Measurements from ENCODE around the gene GPR160. TPM values are rescaled to one million over a fixed set of nuclear protein-coding genes. Genes with fewer than 3 reads are reported as not detected.

The GPR160 gene
- total and polyA plus RNA-seq, 12 donors = 0.22 to 1.9 (median 0.83) TPM

DNA sequence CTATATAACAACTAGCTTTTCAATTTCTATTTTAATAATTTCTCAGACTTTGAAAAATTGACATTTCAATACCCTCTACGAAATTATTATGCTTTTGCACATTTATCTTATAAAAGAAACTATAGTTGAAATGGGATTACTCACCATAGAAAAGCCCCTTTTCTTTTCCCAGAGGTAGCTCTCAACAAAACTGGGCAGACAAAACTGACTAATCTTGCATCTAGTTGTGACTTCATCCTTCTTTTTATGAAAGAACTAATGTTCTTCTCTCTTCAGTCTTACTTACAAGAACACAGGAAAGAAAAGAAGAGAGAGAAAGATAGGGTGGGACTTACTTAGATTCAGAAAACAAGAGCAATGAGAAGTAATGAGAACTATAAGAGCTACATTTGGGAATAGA is 61.0 kb downstream of the GPR160 start:
- 84 to 86% methylated on average over 1 of the region's 1 CpG for WGBS, 2 donors
- Histone ChIP-seq H3K27ac (no peak overlapping the region), H3K4me3 (no peak overlapping the region), H3K36me3 (peaks cover 0 to 100% (median 56%) of the 10 kb centered on the region in 9 donors), H3K4me1 (no peaks in the 10 kb centered on the region), H3K27me3 (no peaks in the 10 kb centered on the region), H3K9me3 (no peaks in the 10 kb centered on the region)
- intact Hi-C loops (cut with DNase I) = no loop called here
- ATAC-seq (no peak), DNase-seq (no peak)
- TF ChIP-seq, protein P1, sequence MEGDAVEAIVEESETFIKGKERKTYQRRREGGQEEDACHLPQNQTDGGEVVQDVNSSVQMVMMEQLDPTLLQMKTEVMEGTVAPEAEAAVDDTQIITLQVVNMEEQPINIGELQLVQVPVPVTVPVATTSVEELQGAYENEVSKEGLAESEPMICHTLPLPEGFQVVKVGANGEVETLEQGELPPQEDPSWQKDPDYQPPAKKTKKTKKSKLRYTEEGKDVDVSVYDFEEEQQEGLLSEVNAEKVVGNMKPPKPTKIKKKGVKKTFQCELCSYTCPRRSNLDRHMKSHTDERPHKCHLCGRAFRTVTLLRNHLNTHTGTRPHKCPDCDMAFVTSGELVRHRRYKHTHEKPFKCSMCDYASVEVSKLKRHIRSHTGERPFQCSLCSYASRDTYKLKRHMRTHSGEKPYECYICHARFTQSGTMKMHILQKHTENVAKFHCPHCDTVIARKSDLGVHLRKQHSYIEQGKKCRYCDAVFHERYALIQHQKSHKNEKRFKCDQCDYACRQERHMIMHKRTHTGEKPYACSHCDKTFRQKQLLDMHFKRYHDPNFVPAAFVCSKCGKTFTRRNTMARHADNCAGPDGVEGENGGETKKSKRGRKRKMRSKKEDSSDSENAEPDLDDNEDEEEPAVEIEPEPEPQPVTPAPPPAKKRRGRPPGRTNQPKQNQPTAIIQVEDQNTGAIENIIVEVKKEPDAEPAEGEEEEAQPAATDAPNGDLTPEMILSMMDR (IDR thresholded peaks at IDR 0.05) = no peak

DNA sequence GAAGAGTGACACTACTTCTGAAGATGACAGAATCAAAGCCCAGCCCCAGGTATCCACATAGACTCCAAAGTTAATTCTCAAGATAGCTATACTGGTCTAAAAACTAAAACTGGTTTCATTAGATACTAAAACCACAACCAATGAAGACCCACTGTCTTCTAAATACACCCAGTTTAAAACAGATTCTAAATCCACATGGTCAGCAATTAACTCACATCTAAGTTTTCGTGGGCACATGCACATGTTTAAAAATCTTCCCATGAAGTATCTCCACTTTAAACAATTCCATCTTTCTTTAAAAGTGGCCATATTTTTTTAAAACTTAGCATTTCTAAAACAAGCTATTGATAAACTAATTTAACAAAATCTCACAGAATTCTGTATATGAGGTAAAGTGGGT is 63.1 kb downstream of the GPR160 start:
- Histone ChIP-seq H3K4me3 (no peak overlapping the region), H3K9me3 (no peaks in the 10 kb centered on the region), H3K4me1 (no peaks in the 10 kb centered on the region), H3K27me3 (no peaks in the 10 kb centered on the region), H3K27ac (no peak overlapping the region), H3K36me3 (peaks cover 0 to 100% (median 52%) of the 10 kb centered on the region in 9 donors)
- intact Hi-C loops (cut with DNase I) = loop anchor here in 2 of 10 donors (10.0 kb wide), 1 partner anchor 116 kb away; no protein-coding TSS in a partner anchor
- 92 to 94% methylated on average over 1 of the region's 1 CpG for WGBS, 2 donors
- DNase-seq (no peak), ATAC-seq (no peak)
- TF ChIP-seq, protein P1 (IDR thresholded peaks at IDR 0.05) = no peak

DNA sequence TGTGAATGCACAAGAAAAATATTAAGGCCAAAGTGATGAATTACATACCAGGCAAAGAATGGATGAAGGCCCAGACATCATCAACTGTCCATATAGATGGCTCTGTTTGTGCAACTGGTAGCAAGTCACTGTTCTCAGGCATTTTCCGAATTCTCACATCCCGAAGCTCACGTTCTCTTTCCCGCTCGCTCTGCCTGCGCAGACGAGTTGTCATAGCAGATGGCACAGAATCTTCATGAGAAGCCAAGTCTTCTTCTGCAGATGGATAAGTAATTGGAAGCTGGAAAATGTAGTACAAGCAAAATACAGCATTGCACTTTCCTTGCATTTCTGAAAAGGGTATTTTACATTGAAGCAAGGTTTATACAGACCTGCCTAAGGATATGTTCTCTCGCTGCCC is 64.6 kb downstream of the GPR160 start:
- WGBS, 2 donors = 98 to 99% methylated on average over 8 of the region's 8 CpGs
- TF ChIP-seq, protein P1 (IDR thresholded peaks at IDR 0.05) = no peak
- DNase-seq = no peak

DNA sequence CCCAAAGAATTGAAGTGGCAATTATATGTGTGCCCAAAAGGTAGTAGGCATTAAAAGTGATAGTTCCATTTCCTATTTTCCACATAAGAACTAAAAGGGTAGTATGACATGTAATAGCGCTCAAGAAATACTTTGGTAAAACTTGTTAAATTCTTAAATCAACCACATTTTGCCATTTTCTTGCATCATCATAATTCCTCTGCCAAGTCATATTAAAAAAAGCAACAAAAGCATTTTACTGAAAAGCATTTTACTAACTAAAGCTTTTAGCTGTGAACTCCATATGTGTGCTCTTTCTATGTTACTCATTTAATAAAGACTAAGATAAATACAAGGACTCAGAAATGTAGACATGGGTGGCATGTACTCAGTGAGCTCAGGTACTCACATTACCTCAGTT is 70.1 kb downstream of the GPR160 start:
- Histone ChIP-seq H3K4me3 (no peak overlapping the region), H3K36me3 (peaks cover 0 to 99% (median 14%) of the 10 kb centered on the region in 9 donors), H3K4me1 (peaks cover 0 to 13% (median 5%) of the 10 kb centered on the region in 9 donors), H3K27me3 (no peaks in the 10 kb centered on the region), H3K27ac (no peak overlapping the region), H3K9me3 (no peaks in the 10 kb centered on the region)
- ATAC-seq (no peak), DNase-seq (no peak)
- 97 to 100% methylated on average over 1 of the region's 1 CpG for WGBS, 2 donors
- intact Hi-C loops (cut with DNase I) = loop anchor here in 2 of 10 donors (10.0 kb wide), 1 partner anchor 123 kb away; no protein-coding TSS in a partner anchor
- TF ChIP-seq, protein P1 (IDR thresholded peaks at IDR 0.05) = no peak

More for the DNA sequence above, 64.6 kb downstream of the GPR160 start:
- intact Hi-C loops (cut with DNase I) = loop anchor here in 2 of 10 donors (10.0 kb wide), 1 partner anchor 118 kb away; no protein-coding TSS in a partner anchor
- ATAC-seq = no peak
- no peak overlapping the region for H3K4me3 ChIP-seq
- H3K36me3 ChIP-seq = peaks cover 0 to 100% (median 37%) of the 10 kb centered on the region in 9 donors
- no peaks in the 10 kb centered on the region for H3K4me1 ChIP-seq
- H3K27ac ChIP-seq = no peak overlapping the region
- no peaks in the 10 kb centered on the region for H3K9me3 ChIP-seq
- no peaks in the 10 kb centered on the region for H3K27me3 ChIP-seq
